H1 (cell line): ENCODE measurements around the gene NOL9. TPM values are rescaled to one million over a fixed set of nuclear protein-coding genes. Genes with fewer than 3 reads are reported as not detected.

Experiments
- CTCF ChIA-PET: fragments of 300-600 bp; sonication (Branson Sonifier 250); formaldehyde crosslinking; loops from one replicate; lab custom pipeline; 2021; ENCODE audit not compliant: partially characterized antibody; lab: Charles Lee
- POLR2A ChIA-PET: fragments of 300-600 bp; sonication (Branson Sonifier 250); formaldehyde crosslinking; loops from one replicate; lab custom pipeline; 2021; ENCODE audit warnings: inconsistent platforms; ENCODE audit not compliant: partially characterized antibody; lab: Charles Lee
- DNase-seq, 2 experiments: peaks; one replicate each; pipeline versions ENCODE4 v3.0.0 to v3.0.0-alpha.2; 2010 to 2022; ENCODE audit warnings: low spot score in 2 of 2, low read depth in 1 of 2, mixed read lengths in 1 of 2
- FAIRE-seq: peaks from 2 replicates; lab custom pipeline; 2011; peaks lifted over from hg19 to GRCh38; lab: Jason Lieb, UNC
- H2AFZ ChIP-seq: 2 replicates; pipeline ENCODE4 v1.8.1; 2012; ENCODE audit warnings: low read length, inconsistent platforms
- H2AK5ac ChIP-seq: 2 replicates; pipeline ENCODE4 v1.6.1; 2013; ENCODE audit warnings: low read depth, low read length
- H2BK120ac ChIP-seq: replicated peaks from 2 replicates; pipeline ENCODE3; 2013; ENCODE audit warnings: low read depth, low read length, inconsistent platforms
- H2BK12ac ChIP-seq: 2 replicates; pipeline ENCODE4 v1.6.1; 2013; ENCODE audit warnings: low read depth, low read length
- H2BK15ac ChIP-seq: 2 replicates; pipeline ENCODE4 v1.6.1; 2013; ENCODE audit warnings: low read length
- H2BK20ac ChIP-seq: 2 replicates; pipeline ENCODE4 v1.6.1; 2013; ENCODE audit warnings: low read length
- H2BK5ac ChIP-seq: 2 replicates; pipeline ENCODE4 v1.6.1; 2013; ENCODE audit warnings: low read depth, low read length
- H3K14ac ChIP-seq: 2 replicates; pipeline ENCODE4 v1.6.1; 2013; ENCODE audit warnings: inconsistent platforms; ENCODE audit not compliant: insufficient read length
- H3K18ac ChIP-seq: 2 replicates; pipeline ENCODE4 v1.6.1; 2013; ENCODE audit warnings: low read length; ENCODE audit errors: extremely low read depth
- H3K23ac ChIP-seq: 2 replicates; pipeline ENCODE4 v1.6.1; 2013; ENCODE audit warnings: inconsistent platforms; ENCODE audit not compliant: insufficient read length
- H3K23me2 ChIP-seq: 2 replicates; pipeline ENCODE4 v1.6.1; 2013; ENCODE audit warnings: low read depth, low read length
- H3K27ac ChIP-seq: 2 replicates; pipeline ENCODE4 v1.6.1; 2011; ENCODE audit warnings: low read depth, low read length, inconsistent platforms
- H3K27me3 ChIP-seq, 4 experiments: replicated peaks in 1 of 4; 1 replicate in 1 of 4; 2 replicates in 3 of 4; pipeline versions ENCODE4 v1.6.1 to v1.8.1; 2011 to 2013; ENCODE audit warnings: low read length in 3 of 4, mild to moderate bottlenecking in 3 of 4, inconsistent platforms in 2 of 4, mixed read lengths in 2 of 4, moderate library complexity in 1 of 4; ENCODE audit not compliant: control insufficient read depth in 3 of 4, insufficient read depth in 3 of 4; ENCODE audit errors: extremely low read depth in 1 of 4
- H3K36me3 ChIP-seq, 4 experiments: 2 replicates each; pipeline versions ENCODE4 v1.6.1 to v1.8.1; 2011 to 2013; ENCODE audit warnings: mild to moderate bottlenecking in 4 of 4, low read length in 3 of 4, moderate library complexity in 2 of 4, control low read depth in 1 of 4, inconsistent platforms in 1 of 4; ENCODE audit not compliant: insufficient read depth in 4 of 4, control insufficient read depth in 2 of 4
- H3K4ac ChIP-seq: replicated peaks from 2 replicates; pipeline ENCODE3; 2013; ENCODE audit warnings: low read length, low read depth, mixed read lengths, inconsistent platforms; ENCODE audit not compliant: insufficient read length
- H3K4me1 ChIP-seq, 4 experiments: replicated peaks in 1 of 4; 1 replicate in 1 of 4; 2 replicates in 3 of 4; pipeline versions ENCODE4 v1.6.1 to v1.8.1; 2011 to 2013; ENCODE audit warnings: low read length in 3 of 4, inconsistent platforms in 2 of 4, mixed read lengths in 1 of 4; ENCODE audit not compliant: insufficient read depth in 4 of 4, control insufficient read depth in 3 of 4
- H3K4me2 ChIP-seq, 2 experiments: 2 replicates each; pipeline versions ENCODE4 v1.6.1 to v1.8.1; 2011 to 2013; ENCODE audit warnings: low read depth in 2 of 2, low read length in 2 of 2, control low read depth in 1 of 2, inconsistent platforms in 1 of 2, mild to moderate bottlenecking in 1 of 2; ENCODE audit not compliant: insufficient read depth in 1 of 2
- H3K4me3 ChIP-seq, 4 experiments: fragments of 200-600, 300-600 bp in 1 of 4; sonication (generic), shearing (Covaris generic), sonication (Bioruptor Twin) in 1 of 4; 2 replicates each; pipeline versions ENCODE4 v1.5.1 to v1.8.1; 2011 to 2016; ENCODE audit warnings: low read length in 4 of 4, low read depth in 3 of 4, control low read depth in 2 of 4, inconsistent platforms in 2 of 4, mild to moderate bottlenecking in 2 of 4, mixed read lengths in 1 of 4, moderate library complexity in 1 of 4; ENCODE audit not compliant: insufficient read depth in 2 of 4; ENCODE audit errors: extremely low read depth in 1 of 4
- H3K56ac ChIP-seq: replicated peaks from 2 replicates; pipeline ENCODE3; 2013; ENCODE audit warnings: low read depth, mild to moderate bottlenecking, mixed read lengths, low read length, inconsistent platforms; ENCODE audit not compliant: insufficient read length
- H3K79me1 ChIP-seq: 2 replicates; pipeline ENCODE4 v1.6.1; 2013; ENCODE audit warnings: low read depth, low read length, control low read depth
- H3K79me2 ChIP-seq, 2 experiments: 2 replicates each; pipeline versions ENCODE4 v1.6.1 to v1.8.1; 2012 to 2013; ENCODE audit warnings: low read length in 2 of 2, mild to moderate bottlenecking in 2 of 2, inconsistent platforms in 1 of 2; ENCODE audit not compliant: insufficient read depth in 2 of 2, control insufficient read depth in 1 of 2
- H3K9ac ChIP-seq, 4 experiments: replicated peaks in 1 of 4; 1 replicate in 1 of 4; 2 replicates in 3 of 4; pipeline versions ENCODE4 v1.6.1 to v1.8.1; 2011 to 2013; ENCODE audit warnings: low read depth in 3 of 4, low read length in 3 of 4, control low read depth in 2 of 4, mild to moderate bottlenecking in 2 of 4, moderate library complexity in 2 of 4, inconsistent platforms in 1 of 4; ENCODE audit errors: extremely low read depth in 1 of 4
- H3K9me3 ChIP-seq, 2 experiments: 2 replicates each; pipeline versions ENCODE4 v1.6.1 to v1.8.1; 2012 to 2013; ENCODE audit warnings: mild to moderate bottlenecking in 2 of 2, moderate library complexity in 2 of 2, control low read depth in 1 of 2, inconsistent platforms in 1 of 2, low read depth in 1 of 2, low read length in 1 of 2, mixed read lengths in 1 of 2; ENCODE audit not compliant: insufficient read depth in 2 of 2
- H4K20me1 ChIP-seq, 2 experiments: replicated peaks in 1 of 2; 2 replicates each; pipeline versions ENCODE3 to v1.8.1; 2011 to 2013; ENCODE audit warnings: inconsistent platforms in 2 of 2, low read length in 2 of 2, mild to moderate bottlenecking in 1 of 2; ENCODE audit not compliant: insufficient read depth in 2 of 2, control insufficient read depth in 1 of 2
- H4K5ac ChIP-seq: 2 replicates; pipeline ENCODE4 v1.6.1; 2013; ENCODE audit warnings: low read length, low read depth, mixed read lengths, inconsistent platforms; ENCODE audit not compliant: insufficient read length
- H4K8ac ChIP-seq: 2 replicates; pipeline ENCODE4 v1.8.0; 2013; ENCODE audit warnings: mild to moderate bottlenecking, moderate library complexity, low read length, inconsistent platforms; ENCODE audit not compliant: insufficient read depth; ENCODE audit errors: extremely low read depth
- H4K91ac ChIP-seq: replicated peaks from 2 replicates; pipeline ENCODE3; 2013; ENCODE audit warnings: low read length, mixed read lengths, inconsistent platforms; ENCODE audit not compliant: insufficient read length
- ASH2L ChIP-seq: fragments of 200-600, 300-600 bp; sonication (generic); IDR thresholded peaks from one replicate; pipeline ENCODE4 v1.7.1; 2017; ENCODE audit warnings: low read length
- GABPA ChIP-seq: IDR thresholded peaks from 2 replicates; pipeline ENCODE4 v1.6.1; 2011; ENCODE audit warnings: mild to moderate bottlenecking, low read length, moderate library complexity, borderline replicate concordance; ENCODE audit not compliant: insufficient read depth
- KDM1A ChIP-seq: fragments of 200-600, 300-600 bp; sonication (generic); IDR thresholded peaks from 2 replicates; pipeline ENCODE4 v1.7.1; 2016; ENCODE audit warnings: mild to moderate bottlenecking, low read length, borderline replicate concordance
- POLR2A ChIP-seq, 2 experiments: IDR thresholded peaks; 1 replicate in 1 of 2; 2 replicates in 1 of 2; pipeline ENCODE4 v1.6.1; 2011; ENCODE audit warnings: low read depth in 2 of 2, low read length in 2 of 2, mild to moderate bottlenecking in 2 of 2; ENCODE audit errors: control extremely low read depth in 1 of 2
- POLR2AphosphoS5 ChIP-seq: IDR thresholded peaks from 2 replicates; pipeline ENCODE4 v1.6.1; 2011; ENCODE audit warnings: low read depth, low read length
- RBBP5 ChIP-seq: IDR thresholded peaks from 2 replicates; pipeline ENCODE4 v1.7.1; 2012; ENCODE audit warnings: low read depth, mild to moderate bottlenecking, inconsistent platforms, low read length, moderate library complexity, borderline replicate concordance
- SIN3A ChIP-seq, 2 experiments: IDR thresholded peaks in 1 of 2; conservative IDR thresholded peaks in 1 of 2; 2 replicates each; pipeline ENCODE4 v1.6.1; 2011 to 2012; ENCODE audit warnings: low read length in 2 of 2, improper control_type of control experiment in 1 of 2, low read depth in 1 of 2, mild to moderate bottlenecking in 1 of 2
- TAF1 ChIP-seq: IDR thresholded peaks from 2 replicates; pipeline ENCODE4 v1.6.1; 2011; ENCODE audit warnings: mild to moderate bottlenecking, low read depth, low read length
- USF2 ChIP-seq: IDR thresholded peaks from 2 replicates; pipeline ENCODE4 v1.6.1; 2011; ENCODE audit warnings: low read length, improper control_type of control experiment
- WGBS, 2 experiments: shearing (Covaris generic) in 1 of 2; methylation state at CpG; one replicate each; pipeline versions ENCODE4 v1.1.6 to v1.1.7; 2013 to 2015; ENCODE audit warnings: low lambda C conversion rate in 2 of 2, mixed read lengths in 2 of 2, inconsistent platforms in 1 of 2, low coverage in 1 of 2, missing lambda C conversion rate in 1 of 2; ENCODE audit not compliant: insufficient replicate concordance in 2 of 2, insufficient coverage in 1 of 2, insufficient read length in 1 of 2; ENCODE audit errors: extremely low coverage in 1 of 2, missing lambda C conversion rate in 1 of 2; 5-methylcytosine and 5-hydroxymethylcytosine counted together
- polyA plus RNA-seq, 7 experiments: library from polyadenylated mRNA; depleted of rRNA in 3 of 7; stranded (reverse) in 5 of 7; unstranded in 2 of 7; fragments of >200 nt in 5 of 7; fragments of 200-250 nt in 2 of 7; gene quantifications; 1 replicate in 5 of 7; 2 replicates in 1 of 7; 4 replicates in 1 of 7; pipeline versions ENCODE4 v1.2.1 to v1.2.3, GENCODE V29; 2011 to 2013; ENCODE audit warnings: missing spikeins in 2 of 7, mixed read lengths in 2 of 7
- total RNA-seq: library from RNA; stranded (reverse); fragmentation: NEBNext Ultra II Directional; extraction: Animal tissue kit (Norgen Biotek cat#: 25700); gene quantifications from 2 replicates; pipeline ENCODE4 v1.2.1, GENCODE V29; 2021

NOL9 gene
- total and polyA plus RNA-seq, 2 of the 8 experiments (the other 6 are each of a cell fraction or from before 2014, with no cell fraction given) = 17.1 to 38.1 TPM

GRCh38 chr1:6601923-6602668, 47.8 kb upstream of the NOL9 start:
- H2AFZ ChIP-seq = peak overlapping the region; percentile 25; the same call in 1 of the 2 replicates
- no peak for FAIRE-seq
- H2BK12ac ChIP-seq = peak overlapping the region; percentile 75; the same call in 1 of the 2 replicates
- 0 out of 2 replicates have a peak overlapping the region, but pooled peaks have one; percentile 27 for H3K27ac ChIP-seq
- H2BK20ac ChIP-seq = no peak overlapping the region
- peak overlapping the region; percentile 42 for H3K14ac ChIP-seq
- peaks cover 18% of the 10 kb centered on the region for H3K23me2 ChIP-seq
- peak overlapping the region; percentile 94 for H4K91ac ChIP-seq
- 1% methylated on average over 100 of the region's 103 CpGs; no CpG with 5 or more reads in 1 of the 2 experiments for WGBS, 2 experiments
- H2BK15ac ChIP-seq = peak overlapping the region; percentile 92; the same call in 1 of the 2 replicates
- H3K9me3 ChIP-seq = no peaks in the 10 kb centered on the region
- H2BK120ac ChIP-seq = no peak overlapping the region
- H3K4ac ChIP-seq = peak overlapping the region; percentile 98
- H4K5ac ChIP-seq = peak overlapping the region; percentile 63
- DNase-seq = no peak
- H3K4me1 ChIP-seq = peaks cover 2 to 13% (median 9%) of the 10 kb centered on the region in 4 experiments
- peak overlapping the region; percentile 75 to 92 (median 86) for H3K4me3 ChIP-seq
- peaks cover 24 to 28% of the 10 kb centered on the region in 2 experiments for H4K20me1 ChIP-seq
- peak overlapping the region; percentile 93; the same call in 1 of the 2 replicates for H4K8ac ChIP-seq
- H3K18ac ChIP-seq = peak overlapping the region; percentile 97
- H2BK5ac ChIP-seq = peak overlapping the region; percentile 93; the same call in 1 of the 2 replicates
- no peak overlapping the region for H3K23ac ChIP-seq
- H3K56ac ChIP-seq = peak overlapping the region; percentile 67
- peak overlapping the region; percentile 88; the same call in 1 of the 2 replicates for H2AK5ac ChIP-seq
- peaks cover 22 to 48% of the 10 kb centered on the region in 2 experiments; a peak in 3 of 4 replicates for H3K79me2 ChIP-seq
- H3K4me2 ChIP-seq = peak overlapping the region; percentile 91 to 94
- H3K79me1 ChIP-seq = peaks cover 21% of the 10 kb centered on the region
- POLR2A ChIA-PET = interaction anchor here (0.6 to 10.8 kb wide), 25 partner anchors 8 to 403 kb away, joined by 3 to 196 read pairs (median 4); partner anchors contain the start of genes NOL9, PHF13, TAS1R1 and THAP3
- CTCF ChIA-PET = interaction anchor here (0.7 to 3.3 kb wide), 9 partner anchors 8 to 73 kb away, joined by 3 to 16 read pairs (median 5); partner anchors contain the start of gene TAS1R1
- H3K9ac ChIP-seq = peak overlapping the region; percentile 77 to 91 (median 82)
- no peaks in the 10 kb centered on the region; a peak in 1 of 7 replicates for H3K27me3 ChIP-seq
- peaks cover 8 to 16% (median 14%) of the 10 kb centered on the region in 4 experiments; a peak in 7 of 8 replicates for H3K36me3 ChIP-seq
- TF ChIP-seq RBBP5 (0 out of 2 replicates have a peak, but pooled peaks have one; percentile 16), GABPA (peak; percentile 66; the same call in 1 of the 2 replicates), POLR2AphosphoS5 (peak; percentile 35; the same call in 1 of the 2 replicates), SIN3A (conservative IDR thresholded peaks at IDR 0.05 in 1 of 2, IDR thresholded peaks at IDR 0.05 in 1 of 2; ENCODE audit: low read depth in 1 of 2, low read length in 2 of 2) (peak; percentile 2 to 69; a peak in 1 of 4 replicates), KDM1A (0 out of 2 replicates have a peak, but pooled peaks have one; percentile 8), TAF1 (no peak), POLR2A (IDR thresholded peaks at IDR 0.05; ENCODE audit: control extremely low read depth in 1 of 2, low read depth in 2 of 2, low read length in 2 of 2) (no peak), USF2 (no peak), ASH2L (peak; percentile 65)
